KMS-11 (cell line): ENCODE measurements around the gene CDS1.

Source experiments
- H2AFZ ChIP-seq: fragments of 200-600 bp; sonication (generic); 2 replicates; pipeline ENCODE4 v1.6.1; 2016; ENCODE audit warnings: antibody characterized with exemption, mixed run types, low read depth
- H3K27ac ChIP-seq: fragments of 200-600 bp; sonication (generic); 2 replicates; pipeline ENCODE4 v1.6.1; 2016; ENCODE audit warnings: mild to moderate bottlenecking, mixed run types
- H3K27me3 ChIP-seq: fragments of 200-600 bp; sonication (generic); 2 replicates; pipeline ENCODE4 v1.6.1; 2017; ENCODE audit warnings: mild to moderate bottlenecking, low read depth, mixed run types, moderate library complexity; ENCODE audit not compliant: insufficient read depth
- H3K36me3 ChIP-seq: fragments of 200-600 bp; sonication (generic); 2 replicates; pipeline ENCODE4 v1.6.1; 2017; ENCODE audit warnings: mild to moderate bottlenecking, mixed run types; ENCODE audit not compliant: insufficient read depth
- H3K4me1 ChIP-seq: fragments of 200-600 bp; sonication (generic); 2 replicates; pipeline ENCODE4 v1.6.1; 2016; ENCODE audit warnings: mild to moderate bottlenecking, low read depth, mixed run types; ENCODE audit not compliant: poor library complexity, severe bottlenecking
- H3K4me2 ChIP-seq: fragments of 200-600 bp; sonication (generic); 2 replicates; pipeline ENCODE4 v1.7.0; 2016; ENCODE audit warnings: mild to moderate bottlenecking, mixed run types
- H3K4me3 ChIP-seq: fragments of 200-600 bp; sonication (generic); IDR thresholded peaks from 2 replicates; pipeline ENCODE4 v1.6.1; 2017; ENCODE audit warnings: low read depth, low read length, mixed read lengths; ENCODE audit not compliant: insufficient read depth
- H3K79me2 ChIP-seq: fragments of 200-600 bp; sonication (generic); 2 replicates; pipeline ENCODE4 v1.6.1; 2016; ENCODE audit warnings: low read depth, mixed run types; ENCODE audit not compliant: insufficient read depth
- H3K9ac ChIP-seq: fragments of 200-600 bp; sonication (generic); 2 replicates; pipeline ENCODE4 v1.6.1; 2016; ENCODE audit warnings: mild to moderate bottlenecking, mixed run types
- H4K20me1 ChIP-seq: fragments of 200-600 bp; sonication (generic); 2 replicates; pipeline ENCODE4 v1.6.1; 2016; ENCODE audit warnings: mild to moderate bottlenecking, mixed run types; ENCODE audit not compliant: insufficient read depth
- TF ChIP-seq, protein P1 (sequence below): fragments of 200-600 bp; sonication (generic); conservative IDR thresholded peaks from 2 replicates; pipeline ENCODE4 v1.6.1; 2017; ENCODE audit warnings: low read depth, mild to moderate bottlenecking, antibody characterized with exemption, low read length, moderate library complexity, mixed read lengths

Gene CDS1

DNA sequence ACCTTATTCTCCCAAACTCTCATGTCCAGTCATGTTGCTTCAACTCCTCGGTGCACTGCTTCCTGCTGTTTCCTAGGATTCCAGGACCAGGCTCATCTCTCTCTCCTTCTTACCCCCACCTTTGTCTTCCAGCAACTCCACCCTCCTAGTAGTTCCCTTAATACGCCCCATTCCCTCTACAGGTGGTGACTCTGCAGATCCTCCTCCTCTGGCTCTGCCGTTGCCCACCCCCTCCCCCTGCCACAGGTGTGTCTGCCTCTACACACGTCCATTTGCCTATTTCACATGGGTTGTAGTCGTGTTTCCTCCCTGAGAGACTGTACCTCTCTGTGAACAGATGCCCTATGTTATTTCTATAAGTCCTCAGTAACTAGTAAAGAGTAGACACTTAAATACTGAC, 32.4 kb downstream of the CDS1 start:
- H3K4me3 ChIP-seq: no peak overlapping the region
- no peak overlapping the region for H3K4me2 ChIP-seq
- TF ChIP-seq, protein P1, sequence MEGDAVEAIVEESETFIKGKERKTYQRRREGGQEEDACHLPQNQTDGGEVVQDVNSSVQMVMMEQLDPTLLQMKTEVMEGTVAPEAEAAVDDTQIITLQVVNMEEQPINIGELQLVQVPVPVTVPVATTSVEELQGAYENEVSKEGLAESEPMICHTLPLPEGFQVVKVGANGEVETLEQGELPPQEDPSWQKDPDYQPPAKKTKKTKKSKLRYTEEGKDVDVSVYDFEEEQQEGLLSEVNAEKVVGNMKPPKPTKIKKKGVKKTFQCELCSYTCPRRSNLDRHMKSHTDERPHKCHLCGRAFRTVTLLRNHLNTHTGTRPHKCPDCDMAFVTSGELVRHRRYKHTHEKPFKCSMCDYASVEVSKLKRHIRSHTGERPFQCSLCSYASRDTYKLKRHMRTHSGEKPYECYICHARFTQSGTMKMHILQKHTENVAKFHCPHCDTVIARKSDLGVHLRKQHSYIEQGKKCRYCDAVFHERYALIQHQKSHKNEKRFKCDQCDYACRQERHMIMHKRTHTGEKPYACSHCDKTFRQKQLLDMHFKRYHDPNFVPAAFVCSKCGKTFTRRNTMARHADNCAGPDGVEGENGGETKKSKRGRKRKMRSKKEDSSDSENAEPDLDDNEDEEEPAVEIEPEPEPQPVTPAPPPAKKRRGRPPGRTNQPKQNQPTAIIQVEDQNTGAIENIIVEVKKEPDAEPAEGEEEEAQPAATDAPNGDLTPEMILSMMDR: no peak
- H2AFZ ChIP-seq: no peak overlapping the region
- no peaks in the 10 kb centered on the region for H3K36me3 ChIP-seq
- no peak overlapping the region for H3K27ac ChIP-seq
- H3K4me1 ChIP-seq: no peaks in the 10 kb centered on the region
- H4K20me1 ChIP-seq: no peaks in the 10 kb centered on the region
- no peak overlapping the region for H3K9ac ChIP-seq
- H3K79me2 ChIP-seq: no peaks in the 10 kb centered on the region
- no peaks in the 10 kb centered on the region for H3K27me3 ChIP-seq

- H3K4me2 ChIP-seq: no peak overlapping the region
- no peaks in the 10 kb centered on the region for H3K36me3 ChIP-seq
- H4K20me1 ChIP-seq: no peaks in the 10 kb centered on the region
- H2AFZ ChIP-seq: no peak overlapping the region
- TF ChIP-seq, protein P1: no peak
- no peak overlapping the region for H3K9ac ChIP-seq
- H3K27ac ChIP-seq: no peak overlapping the region
- no peaks in the 10 kb centered on the region for H3K79me2 ChIP-seq
- no peaks in the 10 kb centered on the region for H3K27me3 ChIP-seq
- H3K4me1 ChIP-seq: no peaks in the 10 kb centered on the region
- no peak overlapping the region for H3K4me3 ChIP-seq
Observed at GRCh38 chr4:84622959-84623358, 40.0 kb downstream of the CDS1 start.

GRCh38 chr4:84623661-84624060, 40.7 kb downstream of the CDS1 start:
- TF ChIP-seq, protein P1: no peak
- H3K9ac ChIP-seq: no peak overlapping the region
- no peaks in the 10 kb centered on the region for H4K20me1 ChIP-seq
- no peak overlapping the region for H2AFZ ChIP-seq
- no peak overlapping the region for H3K27ac ChIP-seq
- H3K27me3 ChIP-seq: no peaks in the 10 kb centered on the region
- no peak overlapping the region for H3K4me2 ChIP-seq
- H3K36me3 ChIP-seq: no peaks in the 10 kb centered on the region
- no peaks in the 10 kb centered on the region for H3K79me2 ChIP-seq
- no peaks in the 10 kb centered on the region for H3K4me1 ChIP-seq
- H3K4me3 ChIP-seq: no peak overlapping the region

- H3K27ac ChIP-seq: no peak overlapping the region
- no peaks in the 10 kb centered on the region for H4K20me1 ChIP-seq
- TF ChIP-seq, protein P1: no peak
- H2AFZ ChIP-seq: no peak overlapping the region
- H3K79me2 ChIP-seq: no peaks in the 10 kb centered on the region
- no peak overlapping the region for H3K9ac ChIP-seq
- H3K4me2 ChIP-seq: no peak overlapping the region
- H3K4me1 ChIP-seq: no peaks in the 10 kb centered on the region
- no peaks in the 10 kb centered on the region for H3K27me3 ChIP-seq
- H3K4me3 ChIP-seq: no peak overlapping the region
- no peaks in the 10 kb centered on the region for H3K36me3 ChIP-seq
Observed at GRCh38 chr4:84626673-84627072, 43.7 kb downstream of the CDS1 start.
